Suprapubic skin (tissue), 3 donors: ENCODE data around the gene HLA-DPB1.

Source experiments
- EP300 ChIP-seq: sonication (generic); formaldehyde crosslinking; IDR thresholded peaks from one replicate; pipeline ENCODE4 v1.6.1; 2017; ENCODE audit warnings: antibody characterized with exemption
- TF ChIP-seq, protein P1 (sequence below), 2 donors: fragments of 200-600 bp in 1 of 2; fragments of 450-650 bp in 1 of 2; sonication (generic) in 1 of 2; IDR thresholded peaks; one replicate each; pipeline ENCODE4 v1.5.1; 2016 to 2019; ENCODE audit warnings: antibody characterized with exemption in 2 of 2, mild to moderate bottlenecking in 1 of 2, moderate library complexity in 1 of 2

GRCh38 chr6:33077908-33078307, 2.1 kb downstream of the HLA-DPB1 start:
- TF ChIP-seq, protein P1, sequence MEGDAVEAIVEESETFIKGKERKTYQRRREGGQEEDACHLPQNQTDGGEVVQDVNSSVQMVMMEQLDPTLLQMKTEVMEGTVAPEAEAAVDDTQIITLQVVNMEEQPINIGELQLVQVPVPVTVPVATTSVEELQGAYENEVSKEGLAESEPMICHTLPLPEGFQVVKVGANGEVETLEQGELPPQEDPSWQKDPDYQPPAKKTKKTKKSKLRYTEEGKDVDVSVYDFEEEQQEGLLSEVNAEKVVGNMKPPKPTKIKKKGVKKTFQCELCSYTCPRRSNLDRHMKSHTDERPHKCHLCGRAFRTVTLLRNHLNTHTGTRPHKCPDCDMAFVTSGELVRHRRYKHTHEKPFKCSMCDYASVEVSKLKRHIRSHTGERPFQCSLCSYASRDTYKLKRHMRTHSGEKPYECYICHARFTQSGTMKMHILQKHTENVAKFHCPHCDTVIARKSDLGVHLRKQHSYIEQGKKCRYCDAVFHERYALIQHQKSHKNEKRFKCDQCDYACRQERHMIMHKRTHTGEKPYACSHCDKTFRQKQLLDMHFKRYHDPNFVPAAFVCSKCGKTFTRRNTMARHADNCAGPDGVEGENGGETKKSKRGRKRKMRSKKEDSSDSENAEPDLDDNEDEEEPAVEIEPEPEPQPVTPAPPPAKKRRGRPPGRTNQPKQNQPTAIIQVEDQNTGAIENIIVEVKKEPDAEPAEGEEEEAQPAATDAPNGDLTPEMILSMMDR (IDR thresholded peaks at IDR 0.05), result no peak
- no peak for TF ChIP-seq EP300
